GM12878 (cell line): ENCODE measurements around the gene SAMD9L. TPM values are rescaled to one million over a fixed set of nuclear protein-coding genes. Genes with fewer than 3 reads are reported as not detected.
A peak's percentile ranks its signal among the peaks of the same experiment; 100 is the strongest.

Experiments
- ATAC-seq: fragments of 200-7000 bp; cut with Tn5 transposase; 3 replicates; pipeline ENCODE4 v1.9.1; 2020; ENCODE audit warnings: mild to moderate bottlenecking, moderate library complexity
- BruUV-seq: library from RNA; stranded (reverse); fragments of 400-500 nt; replicated peaks from 2 replicates; lab custom pipeline; 2021; lab: Mats Ljungman, UMichigan
- CTCF ChIA-PET: fragments of 300-600 bp; sonication (Branson Sonifier 250); formaldehyde crosslinking; extraction: SDS; loops from one replicate; lab custom pipeline; 2021; ENCODE audit warnings: inconsistent platforms; lab: Yijun Ruan, JAX
- POLR2A ChIA-PET: fragments of 350-600 bp; formaldehyde crosslinking; extraction: SDS; loops from one replicate; lab custom pipeline; 2021; ENCODE audit warnings: inconsistent platforms; lab: Charles Lee
- RAD21 ChIA-PET: fragments of 300-600 bp; sonication (Branson Sonifier 250); formaldehyde crosslinking; loops from one replicate; lab custom pipeline; 2023; ENCODE audit warnings: antibody characterized with exemption; ENCODE audit not compliant: unreplicated experiment; lab: Charles Lee
- SMC1A ChIA-PET: fragments of 300-600 bp; sonication (Branson Sonifier 250); formaldehyde crosslinking; loops from one replicate; lab custom pipeline; 2023; ENCODE audit not compliant: unreplicated experiment, uncharacterized antibody; lab: Charles Lee
- DNase-seq: peaks from one replicate; pipeline ENCODE4 v3.0.0-alpha.2; 2011; ENCODE audit warnings: low read depth, low spot score
- FAIRE-seq: peaks from 3 replicates; lab custom pipeline; 2011; peaks lifted over from hg19 to GRCh38; lab: Jason Lieb, UNC
- H2AFZ ChIP-seq: 2 replicates; pipeline ENCODE4 v1.6.0; 2011; ENCODE audit warnings: low read depth, low read length, control low read depth; ENCODE audit not compliant: control insufficient read depth
- H3K27ac ChIP-seq: 2 replicates; pipeline ENCODE4 v1.5.1; 2011; ENCODE audit warnings: control low read depth; ENCODE audit not compliant: control insufficient read depth, insufficient read depth
- H3K27me3 ChIP-seq, 2 experiments: replicated peaks in 1 of 2; 2 replicates each; pipeline versions ENCODE4 v1.6.0 to v1.6.1; 2011; ENCODE audit warnings: low read length in 1 of 2; ENCODE audit not compliant: control insufficient read depth in 2 of 2, insufficient read depth in 2 of 2
- H3K36me3 ChIP-seq, 2 experiments: 2 replicates each; pipeline ENCODE4 v1.5.1; 2011; ENCODE audit warnings: low read length in 1 of 2; ENCODE audit not compliant: control insufficient read depth in 2 of 2, insufficient read depth in 2 of 2
- H3K4me1 ChIP-seq: 2 replicates; pipeline ENCODE4 v1.6.1; 2011; ENCODE audit warnings: mild to moderate bottlenecking, low read length, moderate library complexity, mixed read lengths; ENCODE audit not compliant: control insufficient read depth, insufficient read depth
- H3K4me2 ChIP-seq: 2 replicates; pipeline ENCODE4 v1.6.0; 2011; ENCODE audit warnings: control low read depth; ENCODE audit not compliant: control insufficient read depth, insufficient read depth
- H3K4me3 ChIP-seq: fragments of 200-600 bp; sonication (generic); 2 replicates; pipeline ENCODE4 v1.5.1; 2016
- H3K79me2 ChIP-seq: 2 replicates; pipeline ENCODE4 v1.6.0; 2011; ENCODE audit warnings: low read length; ENCODE audit not compliant: control insufficient read depth, insufficient read depth
- H3K9ac ChIP-seq: 2 replicates; pipeline ENCODE4 v1.8.0; 2011; ENCODE audit warnings: low read length, control low read depth, mixed read lengths; ENCODE audit not compliant: control insufficient read depth, insufficient read depth
- H3K9me3 ChIP-seq: replicated peaks from 3 replicates; pipeline ENCODE4 v1.5.1; 2011; ENCODE audit warnings: mild to moderate bottlenecking, low read length; ENCODE audit not compliant: control insufficient read depth, insufficient read depth
- H4K20me1 ChIP-seq: 2 replicates; pipeline ENCODE4 v1.6.0; 2011; ENCODE audit not compliant: control insufficient read depth, insufficient read depth
- ASH2L ChIP-seq: fragments of 300-600, 200-600 bp; sonication (generic); IDR thresholded peaks from 2 replicates; pipeline ENCODE4 v1.6.1; 2017; ENCODE audit warnings: low read depth, mild to moderate bottlenecking, borderline replicate concordance
- CBX3 ChIP-seq: fragments of 200-600 bp; sonication (generic); IDR thresholded peaks from 2 replicates; pipeline ENCODE4 v1.6.1; 2016; ENCODE audit warnings: low read depth, borderline replicate concordance
- CHD1 ChIP-seq: IDR thresholded peaks from 2 replicates; pipeline ENCODE4 v1.6.1; 2012; ENCODE audit warnings: low read depth, low read length, improper control_type of control experiment
- CREM ChIP-seq: IDR thresholded peaks from 2 replicates; pipeline ENCODE4 v1.6.1; 2014; ENCODE audit warnings: antibody characterized with exemption, low read depth
- EGR1 ChIP-seq, 2 experiments: IDR thresholded peaks; 1 replicate in 1 of 2; 2 replicates in 1 of 2; pipeline ENCODE4 v1.6.1; 2011 to 2012; ENCODE audit warnings: low read depth in 2 of 2, low read length in 2 of 2, borderline replicate concordance in 1 of 2, mild to moderate bottlenecking in 1 of 2, moderate library complexity in 1 of 2
- GABPA ChIP-seq: IDR thresholded peaks from 2 replicates; pipeline ENCODE4 v1.6.1; 2014; ENCODE audit warnings: antibody characterized with exemption, low read depth, mild to moderate bottlenecking, inconsistent platforms
- IKZF2 ChIP-seq, 2 experiments: fragments of 450-650 bp; IDR thresholded peaks; 2 replicates each; pipeline ENCODE4 v1.6.1; 2017; ENCODE audit warnings: mild to moderate bottlenecking in 2 of 2, moderate library complexity in 2 of 2
- RELA ChIP-seq: fragments of 450-650 bp; IDR thresholded peaks from 2 replicates; pipeline ENCODE4 v1.8.0; 2014; ENCODE audit warnings: borderline replicate concordance; ENCODE audit not compliant: partially characterized antibody
- RFX5 ChIP-seq: IDR thresholded peaks from 2 replicates; pipeline ENCODE4 v1.6.1; 2011; ENCODE audit warnings: low read depth, low read length, improper control_type of control experiment
- TCF12 ChIP-seq: IDR thresholded peaks from 2 replicates; pipeline ENCODE4 v1.6.1; 2011; ENCODE audit warnings: low read depth, mild to moderate bottlenecking, low read length
- ZNF384 ChIP-seq: IDR thresholded peaks from 2 replicates; pipeline ENCODE4 v1.6.1; 2012; ENCODE audit warnings: low read depth, mild to moderate bottlenecking, low read length, improper control_type of control experiment, borderline replicate concordance
- WGBS: methylation state at CpG from one replicate; pipeline ENCODE4 v1.1.6; 2016; ENCODE audit warnings: low lambda C conversion rate; ENCODE audit not compliant: insufficient replicate concordance, insufficient coverage; ENCODE audit errors: missing lambda C conversion rate; 5-methylcytosine and 5-hydroxymethylcytosine counted together
- in situ Hi-C: fragments of 300-500 bp; cut with MboI; formaldehyde crosslinking; loops from 9 replicates; pipeline ENCODE4 v1.14.3; 2018; ENCODE audit warnings: mixed read lengths
- intact Hi-C: fragments of 100-400 bp; cut with micrococcal nuclease; formaldehyde crosslinking; loops from one replicate; pipeline ENCODE4 v1.14.2; 2022; ENCODE audit not compliant: unreplicated experiment
- polyA plus RNA-seq, 11 experiments: library from polyadenylated mRNA; depleted of rRNA in 4 of 11; unstranded in 6 of 11; stranded (reverse) in 5 of 11; fragments of >200 nt; fragmentation: Nextera tagmentation in 4 of 11; fragmentation: Illumina TruSeq in 1 of 11; extraction: Ambion mirVana in 4 of 11; extraction: Trizol in 1 of 11; gene quantifications; 1 replicate in 1 of 11; 2 replicates in 10 of 11; pipeline versions ENCODE4 v1.2.1 to v1.2.3, GENCODE V29; 2011 to 2016; ENCODE audit warnings: inconsistent platforms in 2 of 11, missing spikeins in 2 of 11, low read depth in 1 of 11
- total RNA-seq, 4 experiments: library from RNA; depleted of rRNA in 3 of 4; stranded (reverse); fragments of >200 nt in 3 of 4; fragmentation: Illumina TruSeq in 1 of 4; extraction: Trizol in 1 of 4; gene quantifications; 2 replicates each; pipeline versions ENCODE4 v1.2.1 to v1.2.3, GENCODE V29; 2013 to 2021

The SAMD9L gene
- total and polyA plus RNA-seq, 10 of the 15 experiments (the other 5 are each of a cell fraction or from before 2014, with no cell fraction given), result 22.3 to 51.3 (median 29.6) TPM

GRCh38 chr7:93159490-93159889 lies 11.3 kb upstream of the SAMD9L start:
- Histone ChIP-seq H3K4me2 (no peak overlapping the region), H3K9me3 (peaks cover 12% of the 10 kb centered on the region), H3K79me2 (no peaks in the 10 kb centered on the region), H4K20me1 (no peaks in the 10 kb centered on the region), H3K4me1 (no peaks in the 10 kb centered on the region), H3K27ac (no peak overlapping the region), H2AFZ (no peak overlapping the region), H3K36me3 (no peaks in the 10 kb centered on the region), H3K9ac (no peak overlapping the region), H3K27me3 (no peaks in the 10 kb centered on the region), H3K4me3 (no peak overlapping the region)
- CTCF ChIA-PET, result no interaction called here
- in situ Hi-C loops (no loop called here), intact Hi-C loops (no loop called here)
- SMC1A ChIA-PET, result interaction anchor here (0.6 kb wide), 1 partner anchor 34 kb away, joined by 3 read pairs; no protein-coding TSS in a partner anchor
- no peak for FAIRE-seq
- no TSS peak for BruUV-seq
- TF ChIP-seq GABPA (no peak), CHD1 (no peak), CREM (no peak), TCF12 (no peak), EGR1 (IDR thresholded peaks at IDR 0.05; ENCODE audit: borderline replicate concordance in 1 of 2, low read depth in 2 of 2, low read length in 2 of 2) (no peak), RELA (no peak), RFX5 (no peak), ASH2L (no peak), CBX3 (no peak)
- RAD21 ChIA-PET, result no interaction called here
- 96% methylated on average over 3 of the region's 3 CpGs for WGBS
- POLR2A ChIA-PET, result no interaction called here
- DNase-seq, result no peak
- no peak for ATAC-seq

DNA sequence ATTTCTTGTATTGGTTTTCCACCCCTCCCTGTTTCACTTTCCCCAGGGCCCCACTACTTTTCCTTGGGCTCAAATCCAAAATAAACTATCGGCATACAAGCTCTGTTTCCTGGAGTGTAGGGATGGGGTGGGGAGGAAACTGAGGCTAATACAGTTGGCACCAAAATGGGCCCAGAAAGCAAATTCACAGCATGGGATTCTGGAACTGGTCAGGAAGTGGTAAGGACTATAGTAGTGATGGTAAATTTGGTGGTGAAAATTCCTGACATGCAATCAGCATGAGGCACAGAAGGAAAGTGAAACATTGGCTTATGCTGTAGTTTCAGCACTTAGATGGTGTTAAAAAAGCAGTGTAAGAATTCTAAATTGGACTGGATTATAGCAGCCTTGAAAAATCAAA lies 8.7 kb upstream of the SAMD9L start:
- Histone ChIP-seq H3K27me3 (no peaks in the 10 kb centered on the region), H3K4me2 (0 out of 2 replicates have a peak overlapping the region, but pooled peaks have one; percentile 17), H4K20me1 (no peaks in the 10 kb centered on the region), H3K27ac (no peak overlapping the region), H3K4me1 (no peaks in the 10 kb centered on the region), H3K4me3 (no peak overlapping the region), H3K9ac (no peak overlapping the region), H3K36me3 (no peaks in the 10 kb centered on the region), H2AFZ (no peak overlapping the region), H3K9me3 (peaks cover 3% of the 10 kb centered on the region; the same call in 2 of the 3 replicates), H3K79me2 (no peaks in the 10 kb centered on the region)
- no peak for ATAC-seq
- no peak for FAIRE-seq
- no peak for DNase-seq
- BruUV-seq, result no TSS peak
- SMC1A ChIA-PET, result interaction anchor here (1.2 to 2.0 kb wide), 4 partner anchors 9 to 37 kb away, joined by 4 to 7 read pairs (median 6); no protein-coding TSS in a partner anchor
- TF ChIP-seq IKZF2 (IDR thresholded peaks at IDR 0.05), result 0 out of 4 replicates have a peak, but pooled peaks of 1 of the 2 experiments have one; percentile 14
- no peak for TF ChIP-seq ZNF384
- WGBS, result 68% methylated on average over 1 of the region's 1 CpG
- POLR2A ChIA-PET, result no interaction called here
- in situ Hi-C loops, result no loop called here
- intact Hi-C loops, result no loop called here
- CTCF ChIA-PET, result interaction anchor here (1.0 to 2.4 kb wide), 5 partner anchors 10 to 1024 kb away, joined by 3 to 10 read pairs (median 3); partner anchors contain the start of gene SAMD9
- RAD21 ChIA-PET, result interaction anchor here (1.3 kb wide), 1 partner anchor 71 kb away, joined by 4 read pairs; no protein-coding TSS in a partner anchor
